ENCODE results near the gene ARHGEF28.

- no peak for TF ChIP-seq CTCF (IDR thresholded peaks at IDR 0.05)
- no peak for TF ChIP-seq POLR2A (IDR thresholded peaks at IDR 0.05)
- TF ChIP-seq POLR2AphosphoS5 (IDR thresholded peaks at IDR 0.05) = no peak
Observed at GRCh38 chr5:73582285-73583145, 43.5 kb upstream of the ARHGEF28 start.

Data from upper lobe of left lung (tissue), 4 donors.